Mucosa of stomach (tissue), 1 donor: Measurements from ENCODE around the gene PA2G4.
"Not testable (repeated sequence)": the region's sequence is repeated elsewhere in the genome, so short reads cannot be mapped to it uniquely, and the experiment has no call there.

Experiments used
- H3K27me3 ChIP-seq: one replicate; pipeline ENCODE4 v1.7.0; 2013; ENCODE audit warnings: mild to moderate bottlenecking, low read length; ENCODE audit not compliant: control insufficient read depth, insufficient read depth
- H3K36me3 ChIP-seq: one replicate; pipeline ENCODE4 v1.7.0; 2013; ENCODE audit warnings: low read length; ENCODE audit not compliant: control insufficient read depth, insufficient read depth
- H3K4me1 ChIP-seq: one replicate; pipeline ENCODE4 v1.7.0; 2013; ENCODE audit warnings: mild to moderate bottlenecking, low read length; ENCODE audit not compliant: control insufficient read depth, insufficient read depth
- H3K4me3 ChIP-seq: one replicate; pipeline ENCODE4 v1.7.0; 2013; ENCODE audit warnings: low read length
- H3K9ac ChIP-seq: one replicate; pipeline ENCODE4 v1.7.0; 2013; ENCODE audit warnings: mild to moderate bottlenecking, low read length, moderate library complexity
- H3K9me3 ChIP-seq: one replicate; pipeline ENCODE4 v1.7.0; 2013; ENCODE audit warnings: mild to moderate bottlenecking, low read length, moderate library complexity; ENCODE audit not compliant: control insufficient read depth
- donor health status: Pancreatic carcinoma.

Gene PA2G4

GRCh38 chr12:56104109-56104814, at the start of gene PA2G4:
Gene PA2G4 (plus strand): TSS chr12:56104559. CDS start chr12:56104738, 179 bp downstream.
- Histone ChIP-seq H3K4me3 (peak within 1 kb of the TSS; percentile 65), H3K36me3 (no peaks in the 10 kb centered on the region), H3K9ac (peak within 1 kb of the TSS; percentile 84), H3K4me1 (peaks cover 19% of the 10 kb centered on the region), H3K27me3 (no peaks in the 10 kb centered on the region), H3K9me3 (no peaks in the 10 kb centered on the region)

- not testable (repeated sequence) for H3K27me3 ChIP-seq, H3K4me1 ChIP-seq, H3K4me3 ChIP-seq, H3K36me3 ChIP-seq, H3K9ac ChIP-seq, H3K9me3 ChIP-seq
Measured at GRCh38 chr12:56059964-56060363, 44.4 kb upstream of the PA2G4 start.

GRCh38 chr12:56061982-56062381, 42.4 kb upstream of the PA2G4 start:
- no peaks in the 10 kb centered on the region for H3K4me1 ChIP-seq
- H3K36me3 ChIP-seq: no peaks in the 10 kb centered on the region
- H3K27me3 ChIP-seq: no peaks in the 10 kb centered on the region
- no peak overlapping the region for H3K9ac ChIP-seq
- H3K9me3 ChIP-seq: no peaks in the 10 kb centered on the region
- no peak overlapping the region for H3K4me3 ChIP-seq

- no peak overlapping the region for H3K9ac ChIP-seq
- no peaks in the 10 kb centered on the region for H3K36me3 ChIP-seq
- H3K9me3 ChIP-seq: no peaks in the 10 kb centered on the region
- H3K27me3 ChIP-seq: no peaks in the 10 kb centered on the region
- no peaks in the 10 kb centered on the region for H3K4me1 ChIP-seq
- H3K4me3 ChIP-seq: no peak overlapping the region
Measured at GRCh38 chr12:56062996-56063395, 41.4 kb upstream of the PA2G4 start.

- H3K9ac ChIP-seq: no peak overlapping the region
- no peaks in the 10 kb centered on the region for H3K36me3 ChIP-seq
- H3K9me3 ChIP-seq: no peaks in the 10 kb centered on the region
- no peaks in the 10 kb centered on the region for H3K4me1 ChIP-seq
- no peaks in the 10 kb centered on the region for H3K27me3 ChIP-seq
- no peak overlapping the region for H3K4me3 ChIP-seq
Measured at GRCh38 chr12:56071648-56072047, 32.7 kb upstream of the PA2G4 start.

- Histone ChIP-seq H3K4me3 (no peak overlapping the region), H3K27me3 (no peaks in the 10 kb centered on the region), H3K9me3 (no peaks in the 10 kb centered on the region)
Measured at GRCh38 chr12:56074396-56074795, 30.0 kb upstream of the PA2G4 start.

GRCh38 chr12:56077966-56078365, 26.4 kb upstream of the PA2G4 start:
- not testable (repeated sequence) for H3K27me3 ChIP-seq, H3K9ac ChIP-seq, H3K4me3 ChIP-seq, H3K36me3 ChIP-seq, H3K9me3 ChIP-seq
- H3K4me1 ChIP-seq: peaks cover 15% of the 10 kb centered on the region

More at GRCh38 chr12:56074396-56074795, 30.0 kb upstream of the PA2G4 start:
- Histone ChIP-seq H3K36me3 (no peaks in the 10 kb centered on the region), H3K9ac (no peak overlapping the region), H3K4me1 (peaks cover 6% of the 10 kb centered on the region)

- Histone ChIP-seq H3K9me3 (no peaks in the 10 kb centered on the region), H3K9ac (peak overlapping the region; percentile 96), H3K4me1 (peaks cover 19% of the 10 kb centered on the region), H3K27me3 (peaks cover 4% of the 10 kb centered on the region), H3K4me3 (no peak overlapping the region), H3K36me3 (peaks cover 8% of the 10 kb centered on the region)
Measured at GRCh38 chr12:56078427-56078826, 25.9 kb upstream of the PA2G4 start.

GRCh38 chr12:56078931-56079722, 25.2 kb upstream of the PA2G4 start:
- Histone ChIP-seq H3K4me3 (peak overlapping the region; percentile 95), H3K36me3 (peaks cover 13% of the 10 kb centered on the region), H3K4me1 (peaks cover 25% of the 10 kb centered on the region), H3K9me3 (no peaks in the 10 kb centered on the region), H3K9ac (peak overlapping the region; percentile 96), H3K27me3 (peaks cover 4% of the 10 kb centered on the region)

- peaks cover 4% of the 10 kb centered on the region for H3K27me3 ChIP-seq
- peaks cover 13% of the 10 kb centered on the region for H3K36me3 ChIP-seq
- peak within 1 kb of the TSS; percentile 95 for H3K4me3 ChIP-seq
- peaks cover 28% of the 10 kb centered on the region for H3K4me1 ChIP-seq
- no peaks in the 10 kb centered on the region for H3K9me3 ChIP-seq
- peak within 1 kb of the TSS; percentile 96 for H3K9ac ChIP-seq
Measured at GRCh38 chr12:56079723-56080555, 24.4 kb upstream of the PA2G4 start, which contains the start of gene ERBB3. Gene ERBB3 (plus strand): TSS chr12:56080165. CDS start chr12:56080301, 136 bp downstream.

- Histone ChIP-seq H3K4me3 (peak overlapping the region; percentile 95), H3K36me3 (peaks cover 13% of the 10 kb centered on the region), H3K9me3 (no peaks in the 10 kb centered on the region), H3K4me1 (peaks cover 30% of the 10 kb centered on the region), H3K27me3 (peaks cover 4% of the 10 kb centered on the region), H3K9ac (peak overlapping the region; percentile 96)
Measured at GRCh38 chr12:56080556-56081138, 23.7 kb upstream of the PA2G4 start.
